ENCODE data around the gene PIP4P1.
A peak's percentile ranks its signal among the peaks of the same experiment; 100 is the strongest.
"Not testable (repeated sequence)": the region's sequence is repeated elsewhere in the genome, so short reads cannot be mapped to it uniquely, and the experiment has no call there.

Gene PIP4P1

GRCh38 chr14:20476776-20477175 lies 15.5 kb upstream of the PIP4P1 start:
- DNase-seq (ENCODE audit: low spot score), result no peak

DNA sequence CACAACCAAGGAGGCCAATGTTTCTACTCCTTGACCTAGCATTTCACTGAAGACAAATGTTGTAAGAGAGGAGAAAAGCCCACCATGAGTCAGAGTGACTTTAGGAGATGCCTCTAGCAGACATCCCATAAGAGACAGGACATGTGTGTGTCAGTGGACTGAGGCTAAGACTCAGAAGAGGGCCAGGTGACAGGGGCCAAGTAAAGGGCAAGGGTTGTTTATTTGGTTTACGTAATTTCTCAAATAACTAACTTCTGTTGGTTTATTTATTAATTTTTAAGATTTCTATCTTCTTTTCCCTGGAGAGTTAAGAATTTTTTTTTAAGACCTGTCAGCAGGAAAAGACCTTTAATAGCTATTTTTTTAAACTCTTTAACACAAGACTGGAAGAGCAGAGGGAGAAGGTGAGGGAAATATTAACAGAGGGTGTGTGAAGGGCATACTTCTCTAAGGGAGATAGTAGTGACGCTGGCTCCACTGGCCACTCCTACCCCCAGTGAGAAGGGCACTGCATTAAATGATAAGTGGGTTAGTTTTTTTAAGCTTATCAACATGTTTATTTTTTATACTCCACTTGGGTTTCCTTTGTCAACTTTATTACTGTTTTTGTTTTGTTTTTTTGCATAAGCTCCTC lies 11.4 kb upstream of the PIP4P1 start:
- no peak for DNase-seq (ENCODE audit: low spot score)

DNA sequence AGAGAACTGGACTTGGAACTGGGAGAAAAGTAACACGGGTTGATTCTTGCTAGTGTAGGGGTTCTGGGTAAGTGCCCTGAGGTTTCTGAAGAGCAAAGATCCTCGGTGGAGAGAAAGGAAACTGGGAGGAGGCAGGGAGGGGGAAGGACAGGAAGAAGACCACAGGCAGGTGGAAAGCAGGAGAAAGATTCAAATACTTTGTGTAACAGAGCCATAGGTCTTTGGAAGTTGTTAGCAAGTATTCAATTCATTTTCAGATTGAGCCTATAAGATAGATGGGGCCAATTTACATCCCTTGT lies 9.3 kb upstream of the PIP4P1 start:
- DNase-seq (ENCODE audit: low spot score), result no peak

DNA sequence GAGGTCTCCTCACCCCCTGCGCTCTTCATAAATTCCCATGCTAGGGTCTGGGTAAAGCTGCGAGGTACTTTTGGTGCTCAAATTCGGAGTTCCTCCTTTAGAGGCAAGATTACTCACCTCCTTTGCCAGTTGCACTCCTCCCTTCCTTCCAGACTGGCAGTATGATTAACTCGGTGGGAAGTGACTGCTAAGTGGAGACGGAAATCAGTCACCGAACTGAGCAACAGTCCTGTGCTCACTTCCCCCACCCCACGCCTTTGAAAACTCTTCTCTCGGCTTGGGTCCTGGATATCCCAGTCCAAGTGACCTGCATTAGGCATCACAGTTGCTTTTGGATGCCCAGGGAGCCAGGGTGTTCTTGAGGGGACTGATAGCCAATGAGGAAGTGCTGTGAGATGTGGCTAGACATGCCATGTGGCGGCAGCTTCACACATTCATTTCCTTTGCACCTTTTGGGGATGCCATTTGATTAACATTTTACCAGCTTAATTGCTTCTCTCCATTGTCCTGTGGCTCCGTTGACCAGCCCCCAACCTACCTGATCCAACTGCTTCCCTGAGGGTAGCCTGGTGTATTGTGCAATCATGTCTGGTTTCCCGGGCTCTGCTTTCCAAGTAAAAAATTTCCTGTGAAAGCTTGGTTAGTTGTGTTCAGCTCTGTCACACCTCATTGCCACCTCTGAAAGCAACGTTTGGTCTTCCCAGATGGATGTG lies 8.8 kb upstream of the PIP4P1 start:
- DNase-seq (ENCODE audit: low spot score), result peak; percentile 58

- peak; percentile 94 for DNase-seq (ENCODE audit: low spot score)
Observed at GRCh38 chr14:20469242-20469889, 8.1 kb upstream of the PIP4P1 start, which contains the start of gene PNP. Gene PNP, plus strand, starts transcription at chr14:20469406. Its CDS starts 119 bp downstream, at chr14:20469525.

- no peak for DNase-seq (ENCODE audit: low spot score)
Observed at GRCh38 chr14:20468764-20469241, 7.6 kb upstream of the PIP4P1 start.

DNA sequence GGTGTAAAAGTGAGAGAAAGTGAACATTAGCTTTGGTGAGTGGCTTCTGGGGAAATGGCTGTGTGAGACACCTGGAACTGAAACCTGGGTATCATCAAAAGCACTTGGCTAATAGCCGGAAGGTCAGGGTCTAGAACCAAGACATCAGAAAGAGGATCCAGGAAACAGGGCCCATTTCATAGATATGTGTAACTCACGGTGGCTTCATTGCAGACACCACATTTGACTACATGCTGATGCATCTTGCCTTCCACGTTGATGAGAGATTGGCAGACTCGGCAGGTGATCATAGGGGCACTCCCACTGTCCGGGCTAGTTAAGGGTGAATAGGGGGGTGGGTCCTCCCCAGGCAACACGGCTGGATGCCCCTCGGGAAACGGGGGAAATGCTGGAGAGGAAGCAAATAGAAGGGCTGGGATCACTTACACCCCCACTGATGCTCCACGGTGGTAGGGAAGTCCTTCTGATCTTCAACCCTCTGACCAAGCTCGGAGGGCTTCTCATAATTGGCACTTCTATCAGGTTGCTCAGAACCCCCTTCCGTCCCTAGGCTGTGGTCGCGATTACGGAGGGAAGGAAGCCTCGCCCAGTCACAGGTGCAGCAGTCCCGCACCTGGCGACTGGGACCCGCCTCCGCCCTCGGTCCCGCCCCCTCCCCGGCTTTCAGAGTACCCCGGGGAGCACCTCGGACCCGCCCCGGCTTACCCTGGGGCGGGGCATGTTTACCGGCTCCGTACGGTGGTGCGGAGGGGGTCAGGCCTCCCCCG lies 593 bp downstream of the PIP4P1 start:
- no peak for DNase-seq (ENCODE audit: low spot score)

DNA sequence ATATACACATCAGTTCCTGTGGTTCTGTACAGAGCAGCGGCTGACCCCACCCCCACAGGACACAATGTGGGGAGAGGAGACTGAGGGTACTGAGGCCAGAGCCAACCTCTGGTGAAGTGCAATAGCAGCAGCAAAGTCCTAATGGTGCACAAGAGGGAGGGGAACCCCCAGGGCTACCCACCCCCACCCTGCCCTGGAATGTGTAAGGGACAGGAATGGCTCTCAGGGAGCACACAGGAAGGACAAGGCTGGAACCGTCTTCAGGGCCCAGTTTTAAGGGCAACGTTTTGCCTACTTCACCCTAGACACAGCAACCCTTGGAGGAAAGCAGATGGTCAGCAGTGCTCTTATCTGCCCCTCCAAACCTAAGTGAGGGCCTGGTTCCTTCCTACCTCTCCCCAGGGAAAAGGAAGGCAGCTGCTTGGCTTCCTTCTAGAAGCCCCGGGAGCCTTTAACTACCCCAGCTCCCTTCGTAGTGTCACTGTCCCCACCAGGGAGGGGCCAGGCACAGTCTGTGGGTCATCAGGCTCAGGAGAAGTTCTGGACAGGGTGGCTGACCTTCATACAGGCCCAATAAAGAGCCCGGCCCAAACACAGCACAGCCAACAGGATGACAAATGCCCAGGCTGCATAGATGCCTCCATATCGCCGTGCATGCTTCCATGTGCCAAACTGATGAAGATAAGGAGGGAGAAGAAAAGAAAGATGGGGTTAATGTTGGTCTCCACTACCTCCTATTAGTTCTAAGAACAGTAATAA lies 3.0 kb downstream of the PIP4P1 start:
- DNase-seq (ENCODE audit: low spot score), result no peak

DNA sequence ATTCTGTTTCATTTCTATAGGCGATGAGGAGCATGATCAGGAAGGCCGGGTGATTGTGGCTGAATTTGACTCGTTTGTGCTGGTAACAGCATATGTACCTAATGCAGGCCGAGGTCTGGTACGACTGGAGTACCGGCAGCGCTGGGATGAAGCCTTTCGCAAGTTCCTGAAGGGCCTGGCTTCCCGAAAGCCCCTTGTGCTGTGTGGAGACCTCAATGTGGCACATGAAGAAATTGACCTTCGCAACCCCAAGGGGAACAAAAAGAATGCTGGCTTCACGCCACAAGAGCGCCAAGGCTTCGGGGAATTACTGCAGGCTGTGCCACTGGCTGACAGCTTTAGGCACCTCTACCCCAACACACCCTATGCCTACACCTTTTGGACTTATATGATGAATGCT lies 4.3 kb downstream of the PIP4P1 start:
- DNase-seq (ENCODE audit: low spot score), result no peak

GRCh38 chr14:20455355-20456300 lies 5.6 kb downstream of the PIP4P1 start:
- DNase-seq (ENCODE audit: low spot score), result no peak

- peak; percentile 99 for DNase-seq (ENCODE audit: low spot score)
Observed at GRCh38 chr14:20454516-20455354, 6.5 kb downstream of the PIP4P1 start, which contains the start of the genes APEX1 and OSGEP. Gene APEX1, plus strand, starts transcription at chr14:20455226. Its CDS starts 420 bp downstream, at chr14:20455646. Gene OSGEP, minus strand, starts transcription at chr14:20454812. Its CDS starts 129 bp downstream, at chr14:20454683.

DNA sequence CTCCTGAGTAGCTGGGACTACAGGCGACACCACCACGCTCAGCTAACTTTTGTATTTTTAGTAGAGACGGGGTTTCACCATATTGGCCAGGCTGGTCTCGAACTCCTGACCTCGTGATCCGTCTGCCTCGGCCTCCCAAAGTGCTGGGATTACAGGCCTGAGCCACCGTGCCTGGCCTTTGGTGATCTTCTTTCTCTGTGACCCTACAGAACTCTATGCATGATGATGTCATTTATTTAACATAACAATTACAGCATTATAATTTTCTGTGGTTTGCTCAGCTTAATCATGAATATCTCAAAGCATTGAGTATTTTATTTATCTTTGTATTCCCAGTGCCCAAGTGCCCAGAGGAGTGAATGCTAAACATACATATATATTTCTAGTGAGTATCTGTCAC lies 8.4 kb downstream of the PIP4P1 start:
- not testable (repeated sequence) for DNase-seq (ENCODE audit: low spot score)

DNA sequence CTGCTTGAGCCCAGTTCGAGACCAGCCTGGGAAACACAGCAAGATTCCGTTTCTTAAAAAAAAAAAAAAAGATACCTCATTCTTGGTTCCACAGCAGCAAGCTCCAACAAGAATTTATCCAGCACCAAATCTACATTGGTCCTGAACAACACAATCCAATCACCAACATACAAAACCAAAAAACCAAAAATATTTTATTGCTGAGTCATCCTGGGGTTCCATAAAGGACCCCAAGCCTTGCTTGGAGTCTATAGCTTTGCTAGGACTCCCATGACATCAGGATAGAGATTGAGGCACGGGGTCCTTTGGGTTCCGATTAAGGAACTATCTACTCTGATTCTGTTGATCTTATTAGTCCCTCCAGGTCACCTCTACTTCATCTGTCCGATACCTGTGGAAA lies 14.3 kb downstream of the PIP4P1 start:
- no peak for DNase-seq (ENCODE audit: low spot score)

DNA sequence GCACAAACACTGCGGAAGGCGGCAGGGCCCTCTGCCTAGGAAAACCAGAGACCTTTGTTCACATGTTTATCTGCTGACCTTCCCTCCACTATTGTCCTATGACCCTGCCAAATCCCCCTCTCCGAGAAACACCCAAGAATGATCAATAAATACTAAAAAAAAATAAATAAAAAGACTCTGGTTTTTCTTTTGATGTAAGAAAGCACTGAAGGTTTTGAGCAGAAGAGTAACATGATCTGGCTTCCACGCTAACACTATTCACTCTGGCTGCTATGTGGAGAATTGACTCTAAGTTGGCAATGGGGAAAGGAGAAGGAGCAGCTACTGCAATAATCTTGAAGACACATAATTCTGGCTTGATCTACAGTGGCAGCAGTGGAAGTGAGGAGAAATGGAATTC lies 17.6 kb downstream of the PIP4P1 start:
- DNase-seq (ENCODE audit: low spot score), result not testable (repeated sequence)

- DNase-seq (ENCODE audit: low spot score), result no peak
Observed at GRCh38 chr14:20441461-20441860, 19.8 kb downstream of the PIP4P1 start.

DNA sequence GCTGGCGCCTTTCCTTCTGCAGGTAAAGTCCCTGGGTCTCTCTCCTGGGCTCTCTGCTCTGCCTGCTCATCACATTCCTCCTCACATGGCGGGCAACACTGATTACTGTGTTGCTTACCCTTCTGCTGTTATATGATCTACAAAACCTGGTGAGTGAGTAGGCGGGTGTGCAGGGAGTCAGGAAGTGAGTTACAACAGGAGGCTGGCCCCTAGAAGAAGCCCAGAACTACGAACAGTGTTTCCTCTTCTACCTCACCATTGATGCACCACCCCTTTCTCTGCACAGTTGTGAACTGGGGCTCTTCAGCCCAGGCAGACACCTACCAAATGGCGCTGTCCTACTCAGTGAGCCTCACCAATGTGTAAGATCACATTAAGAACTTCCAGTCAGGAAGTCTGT lies 20.4 kb downstream of the PIP4P1 start:
- DNase-seq (ENCODE audit: low spot score), result no peak

DNA sequence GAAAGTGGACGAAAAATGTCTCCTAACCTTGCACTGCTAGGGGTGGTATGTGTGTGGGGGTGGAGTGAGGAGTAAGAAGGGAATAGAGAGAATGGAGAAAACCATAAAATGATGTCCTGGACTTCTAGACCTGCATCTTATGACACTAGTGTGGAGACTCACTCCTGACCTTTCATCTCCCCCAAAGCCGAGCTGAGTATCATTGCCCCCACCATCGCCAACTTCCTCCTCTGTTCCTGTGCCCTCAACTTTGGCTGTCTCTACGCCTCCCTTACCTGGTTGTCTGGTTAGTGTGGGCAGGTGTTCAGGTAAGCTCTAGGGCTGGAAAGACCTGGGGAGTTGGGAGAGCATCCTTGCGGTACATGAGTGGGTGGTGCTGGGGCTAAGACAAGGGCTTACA lies 20.8 kb downstream of the PIP4P1 start:
- no peak for DNase-seq (ENCODE audit: low spot score)

DNA sequence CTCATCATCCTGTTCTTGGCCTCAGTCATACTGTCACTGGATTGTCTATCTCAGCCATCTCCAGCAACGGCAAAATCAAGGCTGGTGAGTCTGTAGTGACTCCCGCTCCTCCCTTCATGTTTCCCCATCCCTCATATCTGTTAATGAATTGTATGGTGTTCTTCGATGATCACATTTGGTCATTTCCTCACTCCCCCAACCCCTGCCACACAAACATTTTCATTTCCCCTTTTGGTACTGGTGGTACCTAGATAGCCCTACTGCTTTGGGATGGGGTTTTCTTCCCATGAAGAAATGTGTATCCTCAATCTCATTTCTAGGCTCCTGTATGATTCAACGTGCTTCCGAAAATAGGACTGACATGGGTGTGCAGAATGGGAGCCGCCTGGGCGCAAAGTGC lies 22.6 kb downstream of the PIP4P1 start:
- DNase-seq (ENCODE audit: low spot score), result no peak

- no peak for DNase-seq (ENCODE audit: low spot score)
Observed at GRCh38 chr14:20436363-20436755, 24.9 kb downstream of the PIP4P1 start.

Measured in cerebellar cortex (tissue), 1 donor.